GM12892 (cell line): ENCODE data around the gene PTTG1IP.

Experiments used
- POLR2A ChIP-seq: IDR thresholded peaks from 2 replicates; pipeline ENCODE4 v1.6.1; 2011; ENCODE audit warnings: low read depth, low read length, control low read depth
- POLR2AphosphoS5 ChIP-seq: IDR thresholded peaks from 2 replicates; pipeline ENCODE4 v1.6.1; 2011; ENCODE audit warnings: low read depth, low read length, control low read depth
- TAF1 ChIP-seq: IDR thresholded peaks from 2 replicates; pipeline ENCODE4 v1.6.1; 2011; ENCODE audit warnings: low read depth, mild to moderate bottlenecking, control low read depth, low read length, borderline replicate concordance

DNA sequence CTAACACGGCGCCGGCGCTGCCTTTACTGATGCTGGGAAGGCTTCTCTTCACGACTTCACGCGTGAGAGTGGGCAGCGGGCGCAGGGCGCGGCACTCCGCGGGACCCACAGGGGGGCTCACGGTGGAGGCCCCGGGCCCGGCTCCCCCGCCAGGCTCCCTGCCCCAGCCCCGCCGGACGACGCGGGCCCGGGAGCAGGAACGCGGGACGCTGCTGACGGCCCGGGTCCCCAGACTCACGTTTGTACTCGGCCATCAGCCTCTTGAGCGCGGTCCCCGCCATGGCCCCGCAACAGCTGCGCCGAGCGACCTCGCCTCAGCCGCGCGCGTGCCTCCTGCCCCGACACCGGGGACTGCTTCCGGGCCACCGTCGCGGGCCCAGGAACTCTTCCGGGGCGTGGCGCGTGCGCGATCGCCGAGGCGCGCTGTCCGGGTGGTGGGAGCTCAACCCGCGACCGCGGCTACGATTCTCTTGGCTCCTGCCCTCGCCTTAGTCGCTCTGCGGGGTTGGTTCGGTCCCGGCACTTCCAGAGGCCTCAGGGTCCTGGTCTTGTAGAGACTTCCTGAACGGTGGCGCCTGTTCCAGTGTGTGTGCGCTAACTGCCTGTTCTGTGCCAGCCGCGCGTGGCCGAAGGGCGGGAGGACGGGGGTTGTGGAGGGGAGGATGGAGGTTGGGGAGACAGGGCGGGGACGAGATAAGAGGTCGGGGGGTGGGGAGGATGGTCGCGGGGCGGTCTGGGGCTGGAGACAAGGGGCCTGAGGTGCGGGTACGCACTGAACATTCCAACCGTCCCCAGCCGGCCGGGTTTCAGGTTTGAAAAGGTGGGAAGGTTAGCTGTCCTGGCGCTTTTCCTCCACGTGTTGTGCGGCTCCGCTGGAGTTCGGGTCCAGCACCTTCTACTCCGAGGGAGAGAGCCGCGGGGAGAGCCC is 71.8 kb downstream of the PTTG1IP start, which contains the start of gene UBE2G2:
- TF ChIP-seq POLR2A (peak; percentile 87), POLR2AphosphoS5 (peak; percentile 76; the same call in 1 of the 2 replicates), TAF1 (peak; percentile 71; the same call in 1 of the 2 replicates)
